ENCODE measurements around the gene OR4X2.
"Not testable (repeated sequence)": the region's sequence is repeated elsewhere in the genome, so short reads cannot be mapped to it uniquely, and the experiment has no call there.

Gene OR4X2

GRCh38 chr11:48244804-48245203 is at the start of gene OR4X2:
TSS of gene OR4X2 (plus strand) at chr11:48245104. CDS start at chr11:48245104, 0 bp downstream.
- no peak for TF ChIP-seq CTCF (conservative IDR thresholded peaks at IDR 0.05; ENCODE audit: low read length)
- no peak within 1 kb of the TSS for H3K4me3 ChIP-seq (ENCODE audit: low read length)
- no peak for DNase-seq (ENCODE audit: low read depth)

GRCh38 chr11:48207881-48208280 is 37.0 kb upstream of the OR4X2 start:
- no peak overlapping the region for H3K4me3 ChIP-seq (ENCODE audit: low read length)
- no peak for TF ChIP-seq CTCF (conservative IDR thresholded peaks at IDR 0.05; ENCODE audit: low read length)
- DNase-seq (ENCODE audit: low read depth), result no peak

GRCh38 chr11:48210052-48210451 is 34.9 kb upstream of the OR4X2 start:
- H3K4me3 ChIP-seq (ENCODE audit: low read length), result no peak overlapping the region
- peak; percentile 25 for TF ChIP-seq CTCF (conservative IDR thresholded peaks at IDR 0.05; ENCODE audit: low read length)
- DNase-seq (ENCODE audit: low read depth), result peak; percentile 20

GRCh38 chr11:48216510-48216909 is 28.4 kb upstream of the OR4X2 start, which contains the start of gene OR4B1:
TSS of gene OR4B1 (plus strand) at chr11:48216810. CDS start at chr11:48216810, 0 bp downstream.
- no peak for TF ChIP-seq CTCF (conservative IDR thresholded peaks at IDR 0.05; ENCODE audit: low read length)
- no peak for DNase-seq (ENCODE audit: low read depth)
- no peak within 1 kb of the TSS for H3K4me3 ChIP-seq (ENCODE audit: low read length)

- no peak for TF ChIP-seq CTCF (conservative IDR thresholded peaks at IDR 0.05; ENCODE audit: low read length)
- H3K4me3 ChIP-seq (ENCODE audit: low read length), result no peak overlapping the region
- DNase-seq (ENCODE audit: low read depth), result no peak
Observed at GRCh38 chr11:48228761-48229160, 16.1 kb upstream of the OR4X2 start.

GRCh38 chr11:48230057-48230456 is 14.8 kb upstream of the OR4X2 start:
- DNase-seq (ENCODE audit: low read depth); H3K4me3 ChIP-seq (ENCODE audit: low read length): not testable (repeated sequence)

- no peak overlapping the region for H3K4me3 ChIP-seq (ENCODE audit: low read length)
- no peak for TF ChIP-seq CTCF (conservative IDR thresholded peaks at IDR 0.05; ENCODE audit: low read length)
- no peak for DNase-seq (ENCODE audit: low read depth)
Observed at GRCh38 chr11:48237727-48238126, 7.2 kb upstream of the OR4X2 start.

GRCh38 chr11:48242501-48242900 is 2.4 kb upstream of the OR4X2 start:
- DNase-seq (ENCODE audit: low read depth), result no peak
- no peak for TF ChIP-seq CTCF (conservative IDR thresholded peaks at IDR 0.05; ENCODE audit: low read length)
- no peak overlapping the region for H3K4me3 ChIP-seq (ENCODE audit: low read length)
